HG02798 (cell line): ENCODE data around the gene ZNF609.
"Not testable (repeated sequence)": the region's sequence is repeated elsewhere in the genome, so short reads cannot be mapped to it uniquely, and the experiment has no call there.

Experiments used
- ATAC-seq: cut with Tn5 transposase; IDR thresholded peaks from one replicate; pipeline ENCODE4 v1.9.1; 2021; ENCODE audit warnings: mild to moderate bottlenecking; ENCODE audit not compliant: unreplicated experiment, poor library complexity

ZNF609 gene

DNA sequence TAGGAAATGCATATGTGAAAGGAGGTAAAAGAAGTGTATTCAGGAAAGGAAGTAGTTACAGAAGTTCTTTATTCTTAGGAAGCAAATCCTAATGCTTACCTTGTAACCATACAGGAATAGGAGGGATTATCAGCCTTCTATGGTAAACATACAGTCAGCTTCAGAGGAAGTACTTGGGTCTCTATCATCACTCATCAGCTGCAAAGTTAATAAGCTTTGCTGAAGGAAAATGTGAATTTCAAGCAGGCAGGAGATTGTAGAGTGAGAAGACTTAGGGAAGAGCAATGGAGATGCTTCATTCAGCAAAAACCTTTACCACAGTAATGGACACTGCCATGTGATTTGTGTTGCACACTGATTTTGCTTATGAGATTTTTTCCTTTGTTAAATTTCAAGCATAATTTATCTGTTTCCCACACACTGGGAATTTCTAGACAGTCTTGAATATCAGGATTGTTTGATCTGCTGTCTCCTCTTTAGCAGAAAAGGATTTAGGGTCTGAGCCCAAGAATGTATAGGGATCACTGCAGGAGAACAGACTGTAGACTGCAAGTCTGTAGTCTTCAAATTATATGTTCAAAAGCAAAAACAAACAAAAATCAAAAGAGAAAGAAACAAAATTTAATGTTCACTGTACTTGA, 150.8 kb downstream of the ZNF609 start:
- ATAC-seq: no peak

DNA sequence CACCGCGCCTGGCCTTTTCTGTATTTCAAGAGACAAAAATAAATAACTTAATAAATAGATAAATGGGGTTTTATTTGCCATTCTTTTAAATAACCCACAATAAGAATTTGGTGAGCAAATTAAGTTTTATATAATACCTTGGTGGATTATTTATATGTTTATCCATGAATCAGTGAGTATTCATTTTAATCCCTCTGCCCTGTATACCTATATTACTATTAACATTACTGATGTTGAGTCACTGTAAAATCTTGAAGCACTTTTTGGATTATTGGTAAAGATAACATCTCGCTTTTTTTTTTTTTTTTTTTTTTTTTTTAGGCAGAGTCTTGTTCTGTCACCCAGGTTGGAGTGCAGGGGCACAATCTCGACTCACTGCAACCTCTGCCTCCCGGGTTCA, 154.1 kb downstream of the ZNF609 start:
- ATAC-seq: no peak

DNA sequence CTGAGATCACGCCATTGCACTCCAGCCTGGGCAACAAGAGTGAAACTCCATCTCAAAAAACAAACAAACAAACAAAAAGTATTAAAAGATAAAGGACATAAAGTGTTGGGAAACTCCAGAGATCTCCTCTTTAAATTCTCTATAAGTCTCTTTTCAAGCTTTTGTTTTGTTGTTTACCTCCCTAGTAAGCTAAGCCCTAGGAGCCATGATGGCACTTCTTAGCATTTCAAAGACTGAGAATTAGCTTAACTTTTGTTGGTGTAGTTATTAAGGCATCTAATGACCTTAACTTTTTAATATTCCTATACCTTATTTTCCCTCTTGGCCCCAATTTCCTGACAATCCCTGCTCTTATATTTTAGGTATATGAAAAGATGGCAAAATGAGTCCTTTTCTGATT, 157.3 kb downstream of the ZNF609 start:
- ATAC-seq: no peak

GRCh38 chr15:64618138-64618537, 157.8 kb downstream of the ZNF609 start:
- no peak for ATAC-seq

DNA sequence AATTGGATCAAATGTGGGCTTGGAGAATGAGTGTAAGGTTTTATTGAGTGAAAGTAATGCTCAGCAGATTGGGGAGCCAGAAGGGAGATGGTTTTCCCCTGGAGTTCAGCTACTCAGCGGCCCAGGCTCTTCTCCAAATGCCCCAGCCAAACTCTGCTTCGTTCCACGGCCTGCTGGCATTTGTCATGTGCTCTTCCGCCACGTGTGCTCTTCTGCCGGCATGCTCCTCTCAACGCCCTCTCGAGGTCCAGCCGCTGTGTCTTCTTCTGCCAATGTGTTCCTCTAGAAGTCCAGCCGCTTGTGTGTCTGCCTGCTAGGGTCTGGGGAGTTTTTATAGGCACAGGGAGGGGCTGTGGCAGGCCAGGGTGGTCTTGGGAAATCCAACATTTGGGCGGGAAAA, 158.2 kb downstream of the ZNF609 start:
- ATAC-seq: no peak

- ATAC-seq: no peak
Observed at GRCh38 chr15:64619880-64620839, 159.8 kb downstream of the ZNF609 start.

GRCh38 chr15:64621056-64621455, 160.7 kb downstream of the ZNF609 start:
- no peak for ATAC-seq

DNA sequence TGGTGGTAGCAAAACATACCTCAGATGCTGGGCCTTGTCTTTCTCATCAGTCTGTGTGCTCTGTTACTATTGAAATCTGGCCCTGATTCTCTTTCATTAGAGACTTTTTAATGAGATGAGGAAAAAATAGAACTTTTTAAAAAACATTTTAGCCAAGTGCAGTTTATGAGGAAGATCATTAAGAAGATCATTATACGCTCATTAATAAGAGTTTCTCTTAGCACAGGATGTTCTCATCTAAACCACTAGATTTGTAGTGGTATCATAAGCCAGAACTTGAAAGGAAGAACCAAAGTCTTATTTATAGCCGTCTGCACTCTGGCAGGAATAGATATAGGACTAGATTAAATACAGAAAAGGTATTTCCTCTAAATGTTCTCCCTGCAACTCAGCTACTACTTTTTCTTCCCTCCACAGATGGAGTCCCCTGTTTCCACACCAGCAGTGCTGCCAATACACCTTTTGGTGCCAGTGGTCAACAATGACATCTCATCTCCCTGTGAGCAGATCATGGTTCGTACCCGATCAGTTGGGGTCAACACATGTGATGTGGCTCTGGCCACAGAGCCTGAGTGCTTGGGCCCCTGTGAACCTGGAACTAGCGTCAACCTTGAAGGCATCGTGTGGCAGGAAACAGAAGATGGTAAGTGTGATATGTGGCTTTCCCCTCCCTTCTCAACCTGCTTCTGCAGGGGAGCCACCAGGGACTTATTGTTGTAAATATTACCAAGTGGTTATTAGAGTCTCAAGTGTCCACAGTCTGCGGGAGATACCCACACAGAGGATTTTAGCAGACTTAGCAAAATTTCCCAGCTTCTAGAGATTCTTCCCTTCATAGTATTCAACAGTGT, 162.3 kb downstream of the ZNF609 start:
- ATAC-seq: peak; percentile 68

- no peak for ATAC-seq
Observed at GRCh38 chr15:64623347-64623996, 163.1 kb downstream of the ZNF609 start.

DNA sequence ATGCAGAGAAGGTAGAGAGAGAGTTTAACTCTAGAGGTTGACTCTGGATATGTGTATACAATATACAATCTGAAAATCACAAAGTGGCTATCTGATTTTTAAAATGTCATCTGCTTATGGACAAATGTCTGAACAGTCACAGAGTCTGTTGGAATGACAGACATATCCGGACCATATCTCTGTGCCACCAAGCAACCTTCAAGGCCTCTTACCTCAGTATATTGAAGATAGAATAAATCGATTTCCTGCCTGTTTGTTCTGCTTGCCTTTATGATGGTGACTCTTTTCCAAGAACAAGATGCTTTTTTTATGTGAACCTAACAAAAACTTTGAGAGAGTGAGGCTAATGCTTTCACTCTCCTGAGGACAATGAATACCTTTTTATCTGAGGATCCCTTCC, 163.9 kb downstream of the ZNF609 start:
- no peak for ATAC-seq

GRCh38 chr15:64629063-64629462, 168.7 kb downstream of the ZNF609 start:
- ATAC-seq: no peak

GRCh38 chr15:64630396-64631107, 170.2 kb downstream of the ZNF609 start:
- ATAC-seq: no peak

GRCh38 chr15:64632639-64633038, 172.3 kb downstream of the ZNF609 start:
- ATAC-seq: not testable (repeated sequence)

GRCh38 chr15:64633332-64633731, 173.0 kb downstream of the ZNF609 start:
- no peak for ATAC-seq

- peak; percentile 81 for ATAC-seq
Observed at GRCh38 chr15:64634027-64634426, 173.6 kb downstream of the ZNF609 start.

- ATAC-seq: peak; percentile 64
Observed at GRCh38 chr15:64634576-64635498, 174.5 kb downstream of the ZNF609 start.

DNA sequence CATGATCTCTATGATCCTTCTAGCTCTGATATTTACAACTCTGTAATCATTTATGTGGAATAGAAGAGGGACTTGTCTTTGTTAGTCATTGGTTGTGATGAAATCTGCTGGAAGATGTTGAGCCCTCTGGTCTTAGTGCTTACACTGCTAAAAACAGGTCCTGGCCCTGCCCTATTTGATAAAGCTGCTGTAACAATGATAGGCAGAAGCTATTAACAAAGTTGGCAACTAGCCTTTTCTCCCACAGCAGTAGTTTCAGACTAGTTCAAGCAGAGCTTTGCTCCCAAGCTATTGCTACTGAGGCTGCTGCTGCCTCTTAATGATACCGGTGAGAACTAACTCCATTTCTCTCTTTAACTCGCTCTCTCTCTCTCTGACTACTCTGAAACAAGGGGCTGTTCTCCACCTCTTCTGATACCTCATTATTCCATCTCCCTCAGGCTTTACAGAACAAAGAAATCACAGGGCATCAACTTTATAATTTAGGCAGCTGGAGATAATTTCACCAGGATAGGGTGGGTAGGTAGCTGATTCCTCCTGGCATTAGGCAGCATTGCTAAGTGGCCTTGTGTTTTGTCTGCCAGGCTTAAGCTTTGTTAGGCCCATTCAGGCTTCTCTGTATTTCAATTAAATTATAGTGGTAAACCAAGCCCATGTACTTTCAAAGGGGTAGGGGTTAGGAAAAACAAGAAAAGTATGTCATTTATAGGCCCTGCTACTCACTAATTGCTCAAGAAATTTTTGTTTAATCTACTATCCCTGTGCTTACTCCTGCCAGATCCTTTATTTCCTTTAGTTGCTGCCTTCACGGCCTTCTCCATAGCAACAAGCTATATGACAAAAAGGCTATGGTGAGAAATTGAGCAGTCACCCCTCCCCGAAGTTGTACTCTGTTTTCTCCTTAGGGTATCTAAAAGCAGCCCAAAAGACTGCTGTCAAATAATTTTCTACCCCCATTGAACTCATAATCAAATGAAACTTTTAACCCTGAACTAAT, 175.4 kb downstream of the ZNF609 start:
- ATAC-seq: no peak
